ENCODE results near the gene PLD6. TPM values are rescaled to one million over a fixed set of nuclear protein-coding genes. Genes with fewer than 3 reads are reported as not detected.
A peak's percentile ranks its signal among the peaks of the same experiment; 100 is the strongest.

The PLD6 gene
- total and polyA plus RNA-seq, 12 donors, result 1.9 to 14.2 (median 3.3) TPM

DNA sequence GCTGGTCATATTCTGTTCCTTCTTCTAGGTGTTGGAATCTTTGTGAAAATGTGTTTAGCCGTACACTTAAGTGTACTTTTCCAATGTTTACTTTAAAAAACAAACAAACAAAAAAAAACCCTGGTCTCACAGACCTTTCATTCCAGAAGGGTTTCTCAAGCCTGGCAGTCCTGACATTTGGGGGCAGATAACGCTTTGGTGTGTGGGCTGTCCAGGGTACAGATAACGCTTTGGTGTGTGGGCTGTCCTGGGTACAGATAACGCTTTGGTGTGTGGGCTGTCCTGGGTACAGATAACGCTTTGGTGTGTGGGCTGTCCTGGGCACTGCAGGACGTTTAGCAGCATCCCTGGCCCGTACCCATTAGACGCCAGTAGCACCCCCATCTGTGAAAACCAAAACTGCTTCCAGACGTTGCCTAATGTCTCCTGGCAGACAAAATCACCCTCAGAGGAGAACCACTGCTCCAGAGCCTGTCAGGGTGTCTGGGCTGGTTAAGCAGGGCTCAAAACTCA is 46.1 kb upstream of the PLD6 start:
- Histone ChIP-seq H3K4me3 (no peak overlapping the region), H3K9me3 (replicated peaks in 1 of 3) (no peaks in the 10 kb centered on the region), H3K36me3 (replicated peaks in 1 of 2) (peaks cover 0 to 82% of the 10 kb centered on the region in 2 donors), H3K27ac (no peak overlapping the region), H3K27me3 (no peaks in the 10 kb centered on the region), H3K4me1 (replicated peaks in 1 of 2) (no peaks in the 10 kb centered on the region)
- DNase-seq, result peak in 1 of 7 donors; percentile 39
- TF ChIP-seq CTCF (IDR thresholded peaks at IDR 0.05) (no peak), POLR2A (IDR thresholded peaks at IDR 0.05) (no peak)
- intact Hi-C loops (cut with DNase I), result no loop called here
- WGBS, 4 donors, result 83 to 86% (median 84%) methylated on average over 6 to 9 of the region's 9 CpGs

DNA sequence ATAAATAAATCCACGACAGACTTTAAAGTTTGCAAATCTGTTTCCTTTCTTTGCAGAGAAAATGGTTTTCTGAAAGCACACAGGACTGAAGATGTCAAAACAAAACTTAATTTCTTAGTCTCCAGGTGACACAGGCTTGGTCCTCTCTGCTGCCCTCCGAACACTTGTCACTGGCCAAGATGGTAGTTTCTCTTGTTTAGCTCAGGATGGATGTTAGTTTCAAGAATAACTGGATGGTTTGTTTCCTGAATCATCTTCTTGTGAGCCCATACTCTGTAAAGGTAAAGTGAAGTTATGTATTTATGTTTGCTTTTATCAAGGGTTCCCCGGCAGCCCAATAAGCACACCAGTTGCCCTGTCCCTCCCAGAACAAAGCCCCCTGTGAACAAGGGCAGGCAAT is 40.7 kb upstream of the PLD6 start:
- no peak overlapping the region for H3K27ac ChIP-seq
- no peaks in the 10 kb centered on the region for H3K4me1 ChIP-seq (replicated peaks in 1 of 2)
- WGBS, 4 donors, result 88 to 95% (median 91%) methylated on average over 3 of the region's 3 CpGs
- no peaks in the 10 kb centered on the region for H3K27me3 ChIP-seq
- peaks cover 0 to 52% of the 10 kb centered on the region in 2 donors for H3K36me3 ChIP-seq (replicated peaks in 1 of 2)
- H3K4me3 ChIP-seq, result no peak overlapping the region
- intact Hi-C loops (cut with DNase I), result no loop called here
- no peaks in the 10 kb centered on the region for H3K9me3 ChIP-seq (replicated peaks in 1 of 3)
- no peak for TF ChIP-seq POLR2A (IDR thresholded peaks at IDR 0.05)
- no peak for TF ChIP-seq CTCF (IDR thresholded peaks at IDR 0.05)
- peak in 1 of 7 donors; percentile 21 for DNase-seq

- TF ChIP-seq POLR2A (IDR thresholded peaks at IDR 0.05), result no peak
- no peak for TF ChIP-seq CTCF (IDR thresholded peaks at IDR 0.05)
- H3K27ac ChIP-seq, result no peak overlapping the region
- no peaks in the 10 kb centered on the region for H3K9me3 ChIP-seq (replicated peaks in 1 of 3)
- no peak overlapping the region for H3K4me3 ChIP-seq
- peaks cover 1 to 3% of the 10 kb centered on the region in 2 donors for H3K4me1 ChIP-seq (replicated peaks in 1 of 2)
- H3K27me3 ChIP-seq, result no peaks in the 10 kb centered on the region
- intact Hi-C loops (cut with DNase I), result no loop called here
- DNase-seq, result no peak
- peaks cover 0 to 28% of the 10 kb centered on the region in 2 donors for H3K36me3 ChIP-seq (replicated peaks in 1 of 2)
- WGBS, 4 donors, result 89 to 90% (median 90%) methylated on average over 6 of the region's 6 CpGs
These were observed 37.0 kb upstream of the PLD6 start for GRCh38 chr17:17243163-17243562.

DNA sequence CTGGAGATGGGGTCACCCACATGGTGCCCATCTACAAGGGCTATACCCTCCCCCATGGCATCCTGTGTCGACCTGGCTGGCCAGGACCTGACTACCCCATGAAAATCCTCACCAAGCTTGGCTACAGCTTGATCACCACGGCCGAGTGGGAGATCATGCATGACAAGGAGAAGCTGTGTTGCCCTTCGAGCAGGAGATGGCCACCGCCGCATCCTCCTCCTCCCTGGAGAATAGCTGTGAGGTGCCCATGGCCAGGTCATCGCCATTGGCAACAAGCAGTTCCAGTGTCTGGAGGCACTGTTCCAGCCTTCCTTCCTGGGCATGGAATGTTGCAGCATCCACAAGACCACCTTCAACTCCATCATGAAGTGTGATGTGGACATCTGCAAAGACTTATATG is 36.1 kb upstream of the PLD6 start:
- H3K27me3 ChIP-seq, result no peaks in the 10 kb centered on the region
- H3K4me1 ChIP-seq (replicated peaks in 1 of 2), result peaks cover 4% of the 10 kb centered on the region in 2 donors
- peak in 1 of 7 donors; percentile 45 for DNase-seq
- H3K9me3 ChIP-seq (replicated peaks in 1 of 3), result no peaks in the 10 kb centered on the region
- WGBS, 4 donors, result 87 to 100% (median 93%) methylated on average over 2 to 7 of the region's 7 CpGs
- intact Hi-C loops (cut with DNase I), result no loop called here
- H3K27ac ChIP-seq, result no peak overlapping the region
- TF ChIP-seq CTCF (IDR thresholded peaks at IDR 0.05), result no peak
- TF ChIP-seq POLR2A (IDR thresholded peaks at IDR 0.05), result no peak
- no peak overlapping the region for H3K4me3 ChIP-seq
- H3K36me3 ChIP-seq (replicated peaks in 1 of 2), result peaks cover 0 to 19% of the 10 kb centered on the region in 2 donors
